ENCODE measurements around the gene CCT4. TPM values are rescaled to one million over a fixed set of nuclear protein-coding genes. Genes with fewer than 3 reads are reported as not detected.
"Not testable (repeated sequence)": the region's sequence is repeated elsewhere in the genome, so short reads cannot be mapped to it uniquely, and the experiment has no call there.

The CCT4 gene
- polyA plus RNA-seq, 3 donors: 157 to 175 (median 174) TPM

GRCh38 chr2:61898810-61899209 lies 10.4 kb upstream of the CCT4 start:
- no peak for DNase-seq

- peak; percentile 21 for DNase-seq
Observed at GRCh38 chr2:61887717-61888266, 664 bp downstream of the CCT4 start.

GRCh38 chr2:61885896-61886603 lies 2.4 kb downstream of the CCT4 start:
- no peak for DNase-seq

DNA sequence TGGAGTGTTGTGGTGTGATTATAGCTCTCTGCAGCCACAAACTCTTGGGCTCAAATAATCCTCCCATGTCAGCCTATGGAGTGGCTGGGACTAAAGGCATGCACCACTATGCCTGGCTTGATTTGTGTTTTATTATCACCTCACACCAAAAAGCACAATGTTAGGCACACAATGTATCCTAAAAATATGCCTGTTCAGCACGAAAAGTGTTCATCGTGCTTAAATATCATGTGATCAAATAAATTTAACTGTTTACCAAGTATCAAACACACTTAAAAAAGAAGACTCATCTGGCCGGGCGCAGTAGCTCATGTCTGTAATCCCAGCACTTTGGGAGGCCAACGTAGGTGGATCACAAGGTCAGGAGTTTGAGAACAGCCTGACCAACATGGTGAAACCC lies 5.6 kb downstream of the CCT4 start:
- no peak for DNase-seq

DNA sequence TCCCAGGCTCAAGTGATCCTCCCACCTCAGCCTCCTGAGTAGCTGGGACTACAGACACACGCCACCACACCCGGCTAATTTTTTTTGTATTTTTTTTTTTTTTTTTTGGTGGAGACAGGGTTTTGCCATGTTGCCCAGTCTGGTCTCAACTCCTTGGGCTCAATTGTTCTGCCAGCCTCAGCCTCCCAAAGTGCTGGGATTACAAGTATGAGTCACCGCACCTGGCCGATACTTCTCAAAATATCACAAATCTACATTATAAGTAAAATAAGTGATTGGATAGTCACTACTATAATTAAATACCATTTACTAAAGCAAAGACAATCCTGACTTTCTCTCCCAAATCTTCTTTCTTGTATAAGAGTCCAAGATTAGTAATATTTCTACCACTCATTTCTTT lies 9.1 kb downstream of the CCT4 start:
- DNase-seq: not testable (repeated sequence)

DNA sequence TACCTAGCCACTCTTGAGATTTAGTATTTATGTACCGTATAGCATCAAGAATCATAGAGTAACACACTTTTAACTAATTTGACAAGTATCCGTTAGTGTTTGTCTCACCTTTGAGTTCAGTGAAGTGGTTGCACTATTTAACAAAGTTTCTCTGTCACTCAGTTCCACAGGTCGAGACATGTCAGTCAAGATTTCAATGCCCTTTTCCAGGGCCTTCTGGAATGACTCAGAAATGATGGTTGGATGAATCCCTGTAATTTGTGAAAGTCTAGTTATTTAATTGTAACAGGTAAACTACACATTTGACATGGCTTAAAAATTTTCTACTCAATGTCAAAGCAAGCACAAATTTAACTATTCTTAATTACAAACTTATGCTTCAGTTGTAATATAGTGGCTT lies 9.7 kb downstream of the CCT4 start:
- DNase-seq: no peak

GRCh38 chr2:61877571-61878245 lies 10.7 kb downstream of the CCT4 start:
- DNase-seq: no peak

DNA sequence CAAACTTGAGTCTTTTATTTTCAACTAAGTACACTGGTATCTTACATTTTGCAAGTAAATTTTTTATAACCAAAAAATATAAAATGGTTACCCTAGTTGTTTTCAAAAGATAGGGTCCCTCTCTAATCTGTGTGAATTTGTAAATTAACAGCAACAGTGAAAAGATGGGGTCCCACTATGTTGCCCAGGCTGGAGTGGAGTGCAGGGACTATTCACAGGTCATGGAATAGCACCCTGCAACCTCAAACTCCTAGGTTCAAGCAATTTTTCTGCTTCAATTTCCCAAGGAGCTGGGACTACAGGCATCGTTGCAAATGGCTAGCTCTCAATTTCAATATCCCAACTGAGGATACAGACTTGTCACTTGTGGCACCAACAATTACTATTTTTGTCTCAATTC lies 12.1 kb downstream of the CCT4 start:
- DNase-seq: no peak

DNA sequence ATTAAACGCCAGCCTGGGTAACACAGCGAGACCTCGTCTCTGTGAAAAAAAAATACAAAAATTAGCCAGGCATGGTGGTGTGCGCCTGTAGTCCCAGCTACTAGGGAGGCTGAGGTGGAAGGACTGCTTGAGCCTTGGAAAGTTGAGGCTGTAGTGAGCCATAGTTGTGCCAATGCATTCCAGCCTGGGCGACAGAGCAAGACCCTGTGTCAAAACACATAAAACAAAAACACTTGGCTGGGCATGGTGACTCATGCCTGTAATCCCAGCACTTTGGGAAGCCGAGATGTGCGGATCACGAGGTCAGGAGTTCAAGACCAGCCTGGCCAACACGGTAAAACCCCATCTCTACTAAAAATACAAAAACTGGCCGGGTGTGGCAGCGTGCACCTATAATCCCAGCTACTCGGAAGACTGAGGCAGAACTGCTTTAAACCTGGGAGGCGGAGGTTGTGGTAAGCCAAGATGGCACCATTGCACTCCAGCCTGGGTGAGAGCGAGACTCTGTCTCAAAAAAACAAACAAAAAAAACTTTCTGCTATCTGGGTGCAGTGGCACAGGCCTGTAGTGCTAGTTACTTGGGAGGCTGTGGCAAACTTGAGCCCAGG lies 21.9 kb downstream of the CCT4 start:
- not testable (repeated sequence) for DNase-seq

DNA sequence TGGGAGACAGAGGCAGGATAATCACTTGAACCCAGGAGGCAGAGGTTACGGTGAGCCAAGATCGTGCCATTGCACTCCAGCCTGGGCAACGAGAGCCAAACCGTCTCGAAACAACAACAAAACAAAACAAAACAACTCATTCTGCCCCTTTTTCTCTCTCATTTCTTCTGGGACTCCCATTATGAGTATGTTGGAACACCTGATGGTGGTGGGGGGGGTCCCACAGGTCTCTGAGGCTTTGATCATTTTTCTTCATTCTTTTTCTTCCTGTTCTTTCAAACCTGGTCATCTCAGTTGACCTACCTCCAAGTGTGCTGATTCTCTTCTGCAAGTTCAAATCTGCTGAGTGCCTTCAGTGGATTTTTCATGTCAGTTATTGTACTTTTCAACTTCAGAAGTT lies 26.4 kb downstream of the CCT4 start:
- no peak for DNase-seq

- no peak for DNase-seq
Observed at GRCh38 chr2:61857224-61857623, 31.2 kb downstream of the CCT4 start.

- no peak for DNase-seq
Observed at GRCh38 chr2:61855318-61855613, 33.2 kb downstream of the CCT4 start.

- peak; percentile 98 for DNase-seq
Observed at GRCh38 chr2:61854564-61855317, 33.7 kb downstream of the CCT4 start.

- DNase-seq: peak; percentile 93
Observed at GRCh38 chr2:61853847-61854563, 34.5 kb downstream of the CCT4 start, which contains the start of gene FAM161A. FAM161A (minus strand) TSS chr2:61854060; CDS start chr2:61854041, 19 bp downstream.

DNA sequence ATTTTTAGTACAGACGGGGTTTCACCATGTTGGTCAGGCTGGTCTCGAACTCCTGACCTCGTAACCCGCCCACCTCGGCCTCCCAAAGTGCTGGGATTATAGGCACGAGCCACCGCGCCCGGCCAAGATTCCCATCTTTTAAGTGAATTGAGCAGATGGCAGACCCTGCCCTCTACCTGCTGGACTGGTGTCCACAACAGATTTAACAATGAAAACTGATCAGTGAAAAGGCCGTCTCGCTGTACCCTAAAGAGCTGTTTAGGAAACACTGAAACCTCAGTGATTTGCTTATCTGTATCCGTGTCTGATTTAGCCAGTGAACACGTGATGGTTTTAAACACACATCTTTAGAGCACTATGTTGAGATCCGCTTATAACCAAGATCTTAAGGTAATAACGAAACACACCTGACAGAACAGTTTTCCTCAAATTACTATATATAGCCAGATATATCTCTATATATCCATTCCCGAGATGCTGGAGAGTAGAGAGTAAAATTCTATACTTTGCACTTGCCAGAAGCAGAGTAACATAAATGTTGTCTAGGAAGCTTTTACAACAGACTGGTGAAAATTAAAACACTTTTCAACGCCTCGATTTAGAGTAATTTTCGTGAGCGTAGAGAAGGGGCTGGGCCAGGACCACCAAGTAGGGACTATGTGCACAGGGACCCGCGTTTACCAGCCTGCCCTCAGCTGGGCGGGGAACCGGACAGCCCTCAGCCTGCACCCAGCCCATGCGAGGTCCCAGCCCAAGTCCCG lies 35.2 kb downstream of the CCT4 start:
- DNase-seq: no peak

GRCh38 chr2:61851270-61851669 lies 37.2 kb downstream of the CCT4 start:
- DNase-seq: not testable (repeated sequence)

GRCh38 chr2:61845320-61845719 lies 43.1 kb downstream of the CCT4 start:
- no peak for DNase-seq

- DNase-seq: no peak
Observed at GRCh38 chr2:61841286-61841685, 47.2 kb downstream of the CCT4 start.

DNA sequence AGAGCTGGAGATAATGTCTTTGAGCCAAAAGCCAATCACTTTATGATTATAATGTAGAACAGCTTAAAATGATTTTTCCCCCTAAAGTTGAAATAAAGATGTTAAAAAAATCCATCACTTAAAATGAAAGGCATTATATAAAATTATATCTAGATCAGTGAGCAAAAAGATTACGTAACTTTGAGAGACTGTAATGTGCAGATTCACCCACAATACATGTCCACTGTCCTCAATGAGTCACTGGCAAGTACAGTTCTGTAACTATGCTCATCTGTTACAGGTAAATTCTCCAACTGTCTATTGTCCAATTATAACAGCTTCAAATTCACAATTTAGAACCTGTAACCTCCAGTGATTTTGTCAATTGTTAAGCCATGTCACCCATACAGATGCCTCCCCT lies 53.6 kb downstream of the CCT4 start:
- no peak for DNase-seq

DNA sequence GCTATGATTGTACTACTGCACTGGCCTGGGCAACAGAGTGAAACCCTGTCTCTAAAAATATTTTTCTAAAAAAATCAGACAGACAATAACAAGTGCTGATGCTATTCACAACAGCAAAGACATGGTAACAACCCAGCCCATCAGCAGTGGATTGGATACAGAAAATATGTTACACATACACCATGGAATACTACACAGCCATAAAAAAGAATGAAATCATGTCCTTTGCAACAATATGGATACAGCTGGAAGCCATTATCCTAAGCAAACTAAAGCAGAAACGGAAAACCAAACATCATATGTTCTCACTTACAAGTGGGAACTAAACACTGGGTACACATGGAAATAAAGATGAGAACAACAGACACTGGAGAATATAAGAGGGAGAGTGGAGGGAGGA lies 54.5 kb downstream of the CCT4 start:
- DNase-seq: no peak
